ENCODE measurements around the gene TMEM217. TPM values are rescaled to one million over a fixed set of nuclear protein-coding genes. Genes with fewer than 3 reads are reported as not detected.

Gene TMEM217
- total and polyA plus RNA-seq, 2 of the 8 experiments (the other 6 are each of a cell fraction or from before 2014, with no cell fraction given) = 0.60 to 1.1 TPM

GRCh38 chr6:37232430-37233017, 25.4 kb downstream of the TMEM217 start (continued):
- TF ChIP-seq KDM1A (IDR thresholded peaks at IDR 0.05; ENCODE audit: borderline replicate concordance, low read length) (no peak), POLR2A (IDR thresholded peaks at IDR 0.05; ENCODE audit: control extremely low read depth in 1 of 2, low read depth in 2 of 2, low read length in 2 of 2) (no peak)
